ENCODE data around the gene TAB2.

The TAB2 gene

GRCh38 chr6:149380523-149380922 is 63.0 kb downstream of the TAB2 start:
- DNase-seq, result no peak

GRCh38 chr6:149383371-149383770 is 65.9 kb downstream of the TAB2 start:
- no peak for DNase-seq

- no peak for DNase-seq
These were observed 67.0 kb downstream of the TAB2 start for GRCh38 chr6:149384464-149384863.

GRCh38 chr6:149385998-149386646 is 68.6 kb downstream of the TAB2 start:
- DNase-seq, result no peak

- no peak for DNase-seq
These were observed 70.4 kb downstream of the TAB2 start for GRCh38 chr6:149387779-149388512.

- DNase-seq, result no peak
These were observed 72.2 kb downstream of the TAB2 start for GRCh38 chr6:149389509-149390297.

GRCh38 chr6:149392093-149392492 is 74.6 kb downstream of the TAB2 start:
- DNase-seq, result no peak

- no peak for DNase-seq
These were observed 75.0 kb downstream of the TAB2 start for GRCh38 chr6:149392535-149392934.

- no peak for DNase-seq
These were observed 75.6 kb downstream of the TAB2 start for GRCh38 chr6:149393002-149393679.

- DNase-seq, result no peak
These were observed 77.7 kb downstream of the TAB2 start for GRCh38 chr6:149395185-149395584.

- no peak for DNase-seq
These were observed 79.9 kb downstream of the TAB2 start for GRCh38 chr6:149397384-149397783.

GRCh38 chr6:149400050-149400449 is 82.5 kb downstream of the TAB2 start, which contains the start of gene SUMO4:
SUMO4 (plus strand) TSS chr6:149400262; CDS start chr6:149400392, 130 bp downstream.
- DNase-seq, result no peak

- DNase-seq, result no peak
These were observed 86.0 kb downstream of the TAB2 start for GRCh38 chr6:149403534-149403933.

- no peak for DNase-seq
These were observed 88.6 kb downstream of the TAB2 start for GRCh38 chr6:149405823-149406765.

- DNase-seq, result no peak
These were observed 92.1 kb downstream of the TAB2 start for GRCh38 chr6:149409617-149410016.

GRCh38 chr6:149410557-149410956 is 93.0 kb downstream of the TAB2 start:
- no peak for DNase-seq

GRCh38 chr6:149414009-149414408 is 96.5 kb downstream of the TAB2 start:
- DNase-seq, result no peak

GRCh38 chr6:149414821-149415220 is 97.3 kb downstream of the TAB2 start:
- DNase-seq, result no peak

GRCh38 chr6:149419696-149420404 is 102.3 kb downstream of the TAB2 start:
- no peak for DNase-seq

GRCh38 chr6:149421132-149421531 is 103.6 kb downstream of the TAB2 start:
- DNase-seq, result no peak

GRCh38 chr6:149422581-149422980 is 105.1 kb downstream of the TAB2 start:
- no peak for DNase-seq
